DMS114 treated with DMSO at 0.1 percent for 48 hours (cell line): ENCODE data around the gene TMEM191B.
"Not testable (repeated sequence)": the region's sequence is repeated elsewhere in the genome, so short reads cannot be mapped to it uniquely, and the experiment has no call there.

ENCODE experiments used
- DNase-seq: peaks from one replicate; lab custom pipeline; 2025; ENCODE audit not compliant: unreplicated experiment; lab: John Stamatoyannopoulos, UW

TMEM191B gene

GRCh38 chr22:18554280-18555256, 27.0 kb downstream of the TMEM191B start:
- DNase-seq, result not testable (repeated sequence)

GRCh38 chr22:18558516-18558915, 30.9 kb downstream of the TMEM191B start:
- not testable (repeated sequence) for DNase-seq

GRCh38 chr22:18558939-18559338, 31.3 kb downstream of the TMEM191B start:
- not testable (repeated sequence) for DNase-seq

GRCh38 chr22:18560099-18560974, 32.7 kb downstream of the TMEM191B start:
- not testable (repeated sequence) for DNase-seq

GRCh38 chr22:18570509-18571246, 43.1 kb downstream of the TMEM191B start:
- not testable (repeated sequence) for DNase-seq

- DNase-seq, result not testable (repeated sequence)
These were observed 46.0 kb downstream of the TMEM191B start for GRCh38 chr22:18573483-18574164.

DNA sequence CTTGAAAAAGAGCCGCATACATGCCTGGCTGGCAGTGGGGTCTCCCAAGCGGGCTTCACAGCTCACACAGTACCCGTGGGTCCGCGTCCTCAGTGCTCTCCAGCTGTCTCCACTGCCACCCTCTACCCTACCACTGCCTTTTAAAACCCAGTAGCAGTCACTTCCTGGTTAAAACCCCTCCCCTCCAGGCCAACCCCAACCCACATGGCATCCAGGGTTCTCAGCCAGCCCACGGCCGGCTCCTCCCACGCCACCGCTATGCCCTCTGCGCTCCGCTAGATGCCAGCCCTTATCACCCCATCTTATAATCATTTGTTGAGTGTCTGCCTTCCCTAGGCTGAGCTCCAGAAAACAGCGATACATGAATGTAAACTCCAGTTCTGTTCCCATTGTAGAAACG, 47.0 kb downstream of the TMEM191B start:
- not testable (repeated sequence) for DNase-seq

GRCh38 chr22:18575686-18576085, 48.1 kb downstream of the TMEM191B start:
- DNase-seq, result not testable (repeated sequence)

- not testable (repeated sequence) for DNase-seq
These were observed 49.7 kb downstream of the TMEM191B start for GRCh38 chr22:18577090-18577818.

DNA sequence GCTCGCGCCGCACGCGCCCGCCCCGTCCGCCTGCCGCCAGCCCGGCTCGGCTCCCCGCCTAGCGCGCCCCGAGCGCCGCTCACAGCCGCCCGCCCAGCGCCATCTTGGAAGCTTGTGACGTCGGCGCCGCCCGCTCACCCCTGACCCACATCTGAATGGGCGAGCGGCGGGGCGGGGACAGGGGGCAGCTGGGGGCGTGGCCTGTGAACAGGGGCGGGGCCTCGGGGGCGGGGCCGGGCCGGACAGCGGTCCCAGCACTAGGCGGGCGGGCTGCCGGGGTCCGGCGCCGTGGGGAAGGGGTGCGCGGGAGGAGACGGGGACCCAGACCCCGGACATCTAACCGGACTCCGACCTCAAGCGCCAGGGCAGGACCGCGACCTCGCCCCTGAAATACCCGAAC, 50.2 kb downstream of the TMEM191B start:
- not testable (repeated sequence) for DNase-seq
